H9 (cell line): ENCODE data around the gene PRR7. TPM values are rescaled to one million over a fixed set of nuclear protein-coding genes. Genes with fewer than 3 reads are reported as not detected.

Experiments
- DNase-seq: peaks from one replicate; pipeline ENCODE4 v3.0.0-alpha.2; 2017
- H2AFZ ChIP-seq: one replicate; pipeline ENCODE4 v1.6.1; 2013; ENCODE audit warnings: mild to moderate bottlenecking, low read length, control low read depth, moderate library complexity
- H2AK5ac ChIP-seq: 2 replicates; pipeline ENCODE4 v1.6.1; 2013; ENCODE audit warnings: low read length, control low read depth, mixed read lengths; ENCODE audit not compliant: insufficient read length
- H2BK120ac ChIP-seq: one replicate; pipeline ENCODE4 v1.6.1; 2013; ENCODE audit warnings: low read depth, mild to moderate bottlenecking, low read length, control low read depth, inconsistent platforms; ENCODE audit not compliant: poor library complexity, severe bottlenecking
- H2BK12ac ChIP-seq: 2 replicates; pipeline ENCODE4 v1.6.1; 2013; ENCODE audit warnings: low read length, control low read depth, mixed read lengths, low read depth; ENCODE audit not compliant: insufficient read length
- H2BK15ac ChIP-seq: 2 replicates; pipeline ENCODE4 v1.6.1; 2013; ENCODE audit warnings: low read depth, low read length, control low read depth
- H2BK20ac ChIP-seq: one replicate; pipeline ENCODE4 v1.6.1; 2013; ENCODE audit warnings: low read depth, mild to moderate bottlenecking, low read length, control low read depth, inconsistent platforms; ENCODE audit not compliant: poor library complexity, severe bottlenecking
- H2BK5ac ChIP-seq: 2 replicates; pipeline ENCODE4 v1.6.1; 2013; ENCODE audit warnings: low read length, control low read depth, mixed read lengths; ENCODE audit not compliant: insufficient read length
- H3K14ac ChIP-seq: 2 replicates; pipeline ENCODE4 v1.6.1; 2013; ENCODE audit warnings: low read length, control low read depth; ENCODE audit not compliant: insufficient read depth
- H3K18ac ChIP-seq: 2 replicates; pipeline ENCODE4 v1.6.1; 2013; ENCODE audit warnings: low read depth, mild to moderate bottlenecking, mixed read lengths, low read length, control low read depth; ENCODE audit not compliant: insufficient read length
- H3K23ac ChIP-seq: 2 replicates; pipeline ENCODE4 v1.6.1; 2013; ENCODE audit warnings: low read length, control low read depth, mixed read lengths, low read depth; ENCODE audit not compliant: insufficient read length
- H3K23me2 ChIP-seq: 2 replicates; pipeline ENCODE4 v1.6.1; 2013; ENCODE audit warnings: low read depth, mild to moderate bottlenecking, mixed read lengths, low read length, control low read depth; ENCODE audit not compliant: insufficient read length, poor library complexity, severe bottlenecking
- H3K27ac ChIP-seq: 2 replicates; pipeline ENCODE4 v1.5.1; 2013; ENCODE audit warnings: low read length, control low read depth, mixed read lengths, low read depth; ENCODE audit not compliant: insufficient read length
- H3K27me3 ChIP-seq: 2 replicates; pipeline ENCODE4 v1.6.1; 2013; ENCODE audit warnings: low read length, control low read depth, inconsistent platforms; ENCODE audit not compliant: insufficient read depth
- H3K4ac ChIP-seq: 2 replicates; pipeline ENCODE4 v1.6.1; 2013; ENCODE audit warnings: low read depth, mild to moderate bottlenecking, control low read depth, inconsistent platforms, low read length, moderate library complexity
- H3K4me1 ChIP-seq: 2 replicates; pipeline ENCODE4 v1.6.1; 2013; ENCODE audit warnings: low read length, control low read depth, inconsistent platforms; ENCODE audit not compliant: insufficient read depth
- H3K4me2 ChIP-seq: 2 replicates; pipeline ENCODE4 v1.6.1; 2013; ENCODE audit warnings: low read length, control low read depth, mixed read lengths; ENCODE audit not compliant: insufficient read length, insufficient read depth
- H3K56ac ChIP-seq: 2 replicates; pipeline ENCODE4 v1.6.1; 2013; ENCODE audit warnings: low read depth, mild to moderate bottlenecking, mixed read lengths, low read length, control low read depth; ENCODE audit not compliant: insufficient read length
- H3K79me1 ChIP-seq: 2 replicates; pipeline ENCODE4 v1.6.1; 2013; ENCODE audit warnings: low read depth, mild to moderate bottlenecking, moderate library complexity, low read length, control low read depth, inconsistent platforms; ENCODE audit not compliant: insufficient read depth, poor library complexity, severe bottlenecking
- H3K79me2 ChIP-seq: 2 replicates; pipeline ENCODE4 v1.6.1; 2013; ENCODE audit warnings: low read length, control low read depth, inconsistent platforms; ENCODE audit not compliant: insufficient read depth
- H3K9ac ChIP-seq: 2 replicates; pipeline ENCODE4 v1.6.1; 2013; ENCODE audit warnings: low read length, control low read depth, mixed read lengths; ENCODE audit not compliant: insufficient read length; ENCODE audit errors: extremely low read depth
- H3K9me3 ChIP-seq: one replicate; pipeline ENCODE4 v1.6.1; 2013; ENCODE audit warnings: low read depth, low read length, inconsistent platforms; ENCODE audit not compliant: control insufficient read depth
- H3T11ph ChIP-seq: one replicate; pipeline ENCODE4 v1.6.1; 2013; ENCODE audit warnings: mild to moderate bottlenecking, low read length, control low read depth, inconsistent platforms
- H4K20me1 ChIP-seq: one replicate; pipeline ENCODE4 v1.6.1; 2013; ENCODE audit not compliant: control insufficient read depth, insufficient read length, insufficient read depth
- H4K5ac ChIP-seq: 2 replicates; pipeline ENCODE4 v1.6.1; 2013; ENCODE audit warnings: low read depth, mild to moderate bottlenecking, mixed read lengths, low read length, control low read depth; ENCODE audit not compliant: insufficient read length
- H4K8ac ChIP-seq: replicated peaks from 2 replicates; pipeline ENCODE4 v1.6.1; 2013; ENCODE audit warnings: low read length, control low read depth, mixed read lengths, low read depth; ENCODE audit not compliant: insufficient read length
- H4K91ac ChIP-seq: 2 replicates; pipeline ENCODE4 v1.6.1; 2013; ENCODE audit warnings: low read depth, mild to moderate bottlenecking, moderate library complexity, mixed read lengths, low read length, control low read depth; ENCODE audit not compliant: insufficient read length
- H3K27ac Mint-ChIP-seq, 3 experiments: 2 replicates in 2 of 3; 3 replicates in 1 of 3; pipeline ENCODE4 v1.8.0; 2020 to 2021; ENCODE audit warnings: mixed read lengths in 3 of 3, mild to moderate bottlenecking in 1 of 3, moderate library complexity in 1 of 3
- H3K27me3 Mint-ChIP-seq: 2 replicates; pipeline ENCODE4 v1.8.0; 2021; ENCODE audit warnings: low read depth, mild to moderate bottlenecking, moderate library complexity, mixed read lengths
- H3K36me3 Mint-ChIP-seq, 3 experiments: 2 replicates in 2 of 3; 3 replicates in 1 of 3; pipeline ENCODE4 v1.8.0; 2020 to 2021; ENCODE audit warnings: low read depth in 3 of 3, mixed read lengths in 3 of 3; ENCODE audit not compliant: insufficient read depth in 1 of 3
- H3K4me1 Mint-ChIP-seq, 2 experiments: 2 replicates each; pipeline ENCODE4 v1.8.0; 2020; ENCODE audit warnings: mixed read lengths in 2 of 2
- H3K4me3 Mint-ChIP-seq, 2 experiments: 2 replicates in 1 of 2; 3 replicates in 1 of 2; pipeline ENCODE4 v1.8.0; 2020 to 2021; ENCODE audit warnings: mild to moderate bottlenecking in 2 of 2, mixed read lengths in 2 of 2, moderate library complexity in 1 of 2
- H3K9me3 Mint-ChIP-seq, 2 experiments: 2 replicates in 1 of 2; 3 replicates in 1 of 2; pipeline ENCODE4 v1.8.0; 2020; ENCODE audit warnings: mild to moderate bottlenecking in 2 of 2, mixed read lengths in 2 of 2, moderate library complexity in 1 of 2
- WGBS: extraction: QIAGEN DNeasy Blood & Tissue Kit; methylation state at CpG from one replicate; pipeline ENCODE4 v1.1.7; 2013; ENCODE audit warnings: missing lambda C conversion rate, low lambda C conversion rate, mixed read lengths; ENCODE audit not compliant: insufficient read length; ENCODE audit errors: extremely low coverage; 5-methylcytosine and 5-hydroxymethylcytosine counted together
- total RNA-seq: library from RNA; stranded (reverse); gene quantifications from 2 replicates; pipeline ENCODE4 v1.2.1, GENCODE V29; 2021
- TF ChIP-seq, protein P1 (sequence below): fragments of 200-600 bp; sonication (generic); conservative IDR thresholded peaks from 3 replicates; pipeline ENCODE4 v1.8.0; 2021; ENCODE audit warnings: antibody characterized with exemption, mild to moderate bottlenecking

Gene PRR7
- total RNA-seq, 1 experiment from 2014 or later, result 9.6 TPM

- Histone ChIP-seq H3K9ac (no peak overlapping the region), H3K23me2 (peaks cover 4% of the 10 kb centered on the region)
- peaks cover 33 to 44% of the 10 kb centered on the region in 2 experiments for H3K4me1 Mint-ChIP-seq
Observed at GRCh38 chr5:177499842-177500241, 53.2 kb downstream of the PRR7 start.

More at GRCh38 chr5:177499842-177500241, 53.2 kb downstream of the PRR7 start:
- Mint-ChIP-seq H3K27ac (no peak overlapping the region), H3K36me3 (peaks cover 0 to 7% (median 0%) of the 10 kb centered on the region in 3 experiments; a peak in 2 of 7 replicates), H3K27me3 (peaks cover 29% of the 10 kb centered on the region), H3K4me3 (no peak overlapping the region), H3K9me3 (no peaks in the 10 kb centered on the region)
- no peak overlapping the region for H4K5ac ChIP-seq
- H3K27me3 ChIP-seq, result no peaks in the 10 kb centered on the region; the same call in 1 of the 2 replicates
- H3K79me2 ChIP-seq, result no peaks in the 10 kb centered on the region
- DNase-seq, result no peak
- no peaks in the 10 kb centered on the region for H4K20me1 ChIP-seq
- no peak overlapping the region for H2BK12ac ChIP-seq
- no peak overlapping the region for H2BK15ac ChIP-seq
- no peak overlapping the region for H2BK5ac ChIP-seq
- no peaks in the 10 kb centered on the region for H3K79me1 ChIP-seq
- H3K18ac ChIP-seq, result no peak overlapping the region
- TF ChIP-seq, protein P1, sequence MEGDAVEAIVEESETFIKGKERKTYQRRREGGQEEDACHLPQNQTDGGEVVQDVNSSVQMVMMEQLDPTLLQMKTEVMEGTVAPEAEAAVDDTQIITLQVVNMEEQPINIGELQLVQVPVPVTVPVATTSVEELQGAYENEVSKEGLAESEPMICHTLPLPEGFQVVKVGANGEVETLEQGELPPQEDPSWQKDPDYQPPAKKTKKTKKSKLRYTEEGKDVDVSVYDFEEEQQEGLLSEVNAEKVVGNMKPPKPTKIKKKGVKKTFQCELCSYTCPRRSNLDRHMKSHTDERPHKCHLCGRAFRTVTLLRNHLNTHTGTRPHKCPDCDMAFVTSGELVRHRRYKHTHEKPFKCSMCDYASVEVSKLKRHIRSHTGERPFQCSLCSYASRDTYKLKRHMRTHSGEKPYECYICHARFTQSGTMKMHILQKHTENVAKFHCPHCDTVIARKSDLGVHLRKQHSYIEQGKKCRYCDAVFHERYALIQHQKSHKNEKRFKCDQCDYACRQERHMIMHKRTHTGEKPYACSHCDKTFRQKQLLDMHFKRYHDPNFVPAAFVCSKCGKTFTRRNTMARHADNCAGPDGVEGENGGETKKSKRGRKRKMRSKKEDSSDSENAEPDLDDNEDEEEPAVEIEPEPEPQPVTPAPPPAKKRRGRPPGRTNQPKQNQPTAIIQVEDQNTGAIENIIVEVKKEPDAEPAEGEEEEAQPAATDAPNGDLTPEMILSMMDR, result no peak
- no peak overlapping the region for H3K23ac ChIP-seq
- no peak overlapping the region for H3K56ac ChIP-seq
- no peak overlapping the region for H2AK5ac ChIP-seq
- no peak overlapping the region for H4K91ac ChIP-seq
- no peak overlapping the region for H3K27ac ChIP-seq
- no peaks in the 10 kb centered on the region for H3K9me3 ChIP-seq
- no peak overlapping the region for H2BK120ac ChIP-seq
- H3K4me2 ChIP-seq, result no peak overlapping the region
- H2BK20ac ChIP-seq, result no peak overlapping the region
- no peak overlapping the region for H2AFZ ChIP-seq
- H3K4ac ChIP-seq, result no peak overlapping the region
- no peak overlapping the region for H3K14ac ChIP-seq
- no CpG with 5 or more reads among the region's 6 CpGs for WGBS
- no peak overlapping the region for H3T11ph ChIP-seq
- H3K4me1 ChIP-seq, result peaks cover 5% of the 10 kb centered on the region; the same call in 1 of the 2 replicates
- no peak overlapping the region for H4K8ac ChIP-seq
